Measurements from ENCODE around the gene ARID1B.
"Not testable (repeated sequence)": the region's sequence is repeated elsewhere in the genome, so short reads cannot be mapped to it uniquely, and the experiment has no call there.

The ARID1B gene

GRCh38 chr6:157137501-157137900 is 360.3 kb downstream of the ARID1B start:
- DNase-seq (ENCODE audit: low spot score): no peak

GRCh38 chr6:157139054-157139708 is 362.0 kb downstream of the ARID1B start:
- no peak for DNase-seq (ENCODE audit: low spot score)

GRCh38 chr6:157143171-157143889 is 366.2 kb downstream of the ARID1B start:
- no peak for DNase-seq (ENCODE audit: low spot score)

- no peak for DNase-seq (ENCODE audit: low spot score)
Measured at GRCh38 chr6:157143890-157144798, 367.0 kb downstream of the ARID1B start.

- DNase-seq (ENCODE audit: low spot score): no peak
Measured at GRCh38 chr6:157144859-157145568, 367.8 kb downstream of the ARID1B start.

GRCh38 chr6:157145656-157146285 is 368.6 kb downstream of the ARID1B start:
- no peak for DNase-seq (ENCODE audit: low spot score)

GRCh38 chr6:157147054-157148026 is 370.2 kb downstream of the ARID1B start:
- not testable (repeated sequence) for DNase-seq (ENCODE audit: low spot score)

GRCh38 chr6:157148391-157149323 is 371.5 kb downstream of the ARID1B start:
- DNase-seq (ENCODE audit: low spot score): no peak

- no peak for DNase-seq (ENCODE audit: low spot score)
Measured at GRCh38 chr6:157150076-157150475, 372.9 kb downstream of the ARID1B start.

- DNase-seq (ENCODE audit: low spot score): no peak
Measured at GRCh38 chr6:157151029-157151428, 373.9 kb downstream of the ARID1B start.

- no peak for DNase-seq (ENCODE audit: low spot score)
Measured at GRCh38 chr6:157151989-157152388, 374.8 kb downstream of the ARID1B start.

GRCh38 chr6:157152556-157152955 is 375.4 kb downstream of the ARID1B start:
- DNase-seq (ENCODE audit: low spot score): no peak

- DNase-seq (ENCODE audit: low spot score): no peak
Measured at GRCh38 chr6:157155804-157156203, 378.6 kb downstream of the ARID1B start.

- DNase-seq (ENCODE audit: low spot score): no peak
Measured at GRCh38 chr6:157157258-157157657, 380.1 kb downstream of the ARID1B start.

GRCh38 chr6:157158456-157158855 is 381.3 kb downstream of the ARID1B start:
- no peak for DNase-seq (ENCODE audit: low spot score)

GRCh38 chr6:157158897-157159296 is 381.7 kb downstream of the ARID1B start:
- DNase-seq (ENCODE audit: low spot score): no peak

- DNase-seq (ENCODE audit: low spot score): no peak
Measured at GRCh38 chr6:157159348-157159747, 382.2 kb downstream of the ARID1B start.

- DNase-seq (ENCODE audit: low spot score): no peak
Measured at GRCh38 chr6:157161912-157162311, 384.7 kb downstream of the ARID1B start.

- no peak for DNase-seq (ENCODE audit: low spot score)
Measured at GRCh38 chr6:157162766-157163433, 385.7 kb downstream of the ARID1B start.

All from ecto neural progenitor cell (in vitro differentiated cells).